Lung (tissue), 12 donors: Measurements from ENCODE around the gene IL17RD. TPM values are rescaled to one million over a fixed set of nuclear protein-coding genes. Genes with fewer than 3 reads are reported as not detected.
A peak's percentile ranks its signal among the peaks of the same experiment; 100 is the strongest.

Experiments used
- ATAC-seq: fragments of 200-7000 bp; cut with Tn5 transposase; one replicate; pipeline ENCODE4 v1.9.1; 2020; ENCODE audit warnings: moderate number of reproducible peaks; ENCODE audit not compliant: insufficient read depth, low FRiP score
- DNase-seq, 3 donors: peaks; one replicate each; pipeline ENCODE4 v3.0.0-alpha.2; 2013 to 2017
- H3K27ac ChIP-seq, 2 donors: one replicate each; pipeline ENCODE4 v1.5.1; 2013; ENCODE audit warnings: mild to moderate bottlenecking in 2 of 2, moderate library complexity in 2 of 2, control low read depth in 1 of 2, inconsistent platforms in 1 of 2, low read depth in 1 of 2, low read length in 1 of 2
- H3K27me3 ChIP-seq, 3 donors: one replicate each; pipeline ENCODE4 v1.5.1; 2013; ENCODE audit warnings: low read length in 2 of 3; ENCODE audit not compliant: control insufficient read depth in 3 of 3, insufficient read depth in 3 of 3
- H3K36me3 ChIP-seq, 4 donors: one replicate each; pipeline ENCODE4 v1.5.1; 2013; ENCODE audit warnings: low read length in 4 of 4, mild to moderate bottlenecking in 1 of 4, moderate library complexity in 1 of 4; ENCODE audit not compliant: control insufficient read depth in 4 of 4, insufficient read depth in 4 of 4
- H3K4me1 ChIP-seq, 5 donors: one replicate each; pipeline ENCODE4 v1.5.1; 2013; ENCODE audit warnings: low read length in 5 of 5, mild to moderate bottlenecking in 2 of 5, moderate library complexity in 1 of 5; ENCODE audit not compliant: control insufficient read depth in 5 of 5, insufficient read depth in 5 of 5
- H3K4me3 ChIP-seq: one replicate; pipeline ENCODE4 v1.5.1; 2013; ENCODE audit warnings: mild to moderate bottlenecking, control low read depth, moderate library complexity
- H3K9ac ChIP-seq, 2 donors: one replicate each; pipeline ENCODE4 v1.5.1; 2013; ENCODE audit warnings: low read length in 2 of 2, control low read depth in 1 of 2; ENCODE audit not compliant: insufficient read depth in 1 of 2
- H3K9me3 ChIP-seq, 4 donors: one replicate each; pipeline ENCODE4 v1.5.1; 2013; ENCODE audit warnings: low read length in 3 of 4, mild to moderate bottlenecking in 1 of 4, moderate library complexity in 1 of 4; ENCODE audit not compliant: control insufficient read depth in 4 of 4, insufficient read depth in 3 of 4
- CTCF ChIP-seq: IDR thresholded peaks from 2 replicates; pipeline ENCODE4 v1.5.1; 2012; ENCODE audit warnings: mild to moderate bottlenecking; ENCODE audit errors: control extremely low read depth, extremely low read depth
- WGBS, 2 donors: extraction: QIAGEN DNeasy Blood & Tissue Kit; methylation state at CpG; one replicate each; pipeline ENCODE4 v1.1.7; 2013; 5-methylcytosine and 5-hydroxymethylcytosine counted together
- polyA plus RNA-seq, 2 donors: library from polyadenylated mRNA; stranded (reverse); fragments of 200-250 nt; gene quantifications; one replicate each; pipeline ENCODE4 v1.2.1, GENCODE V29; 2013
- total RNA-seq, 2 donors: library from RNA; depleted of rRNA in 1 of 2; stranded (reverse); fragments of >200 nt in 1 of 2; gene quantifications; one replicate each; pipeline ENCODE4 v1.2.1, GENCODE V29; 2014 to 2021
- donor health status: control.
- donor health status: control.
- donor health status: Bipolar disorder and iron deficiency.
- donor health status: healthy.
- donor health status: DM: yes; HTN: yes; CAD: no.

The IL17RD gene
- total and polyA plus RNA-seq, 4 donors = 0.22 to 4.8 (median 1.1) TPM

- DNase-seq (peak in 2 of 3 donors; percentile 14 to 65), ATAC-seq (peak; percentile 62)
- no peak for TF ChIP-seq CTCF
- H3K27ac ChIP-seq = no peak overlapping the region
- peaks cover 0 to 1% (median 0%) of the 10 kb centered on the region in 4 donors for H3K9me3 ChIP-seq
- H3K27me3 ChIP-seq = no peaks in the 10 kb centered on the region
- peaks cover 2 to 26% (median 17%) of the 10 kb centered on the region in 5 donors for H3K4me1 ChIP-seq
- 48 to 50% methylated on average over 8 of the region's 8 CpGs for WGBS, 2 donors
- no peak overlapping the region for H3K4me3 ChIP-seq
- no peaks in the 10 kb centered on the region for H3K36me3 ChIP-seq
- no peak overlapping the region for H3K9ac ChIP-seq
These were observed 117.0 kb downstream of the IL17RD start for GRCh38 chr3:57048052-57048671.

GRCh38 chr3:57046101-57046765, 118.9 kb downstream of the IL17RD start:
- TF ChIP-seq CTCF = no peak
- ATAC-seq (no peak), DNase-seq (peak in 2 of 3 donors; percentile 24 to 70)
- Histone ChIP-seq H3K9me3 (peaks cover 0 to 1% (median 0%) of the 10 kb centered on the region in 4 donors), H3K36me3 (no peaks in the 10 kb centered on the region), H3K9ac (no peak overlapping the region), H3K27me3 (no peaks in the 10 kb centered on the region), H3K27ac (no peak overlapping the region), H3K4me1 (peaks cover 2 to 26% (median 17%) of the 10 kb centered on the region in 5 donors), H3K4me3 (no peak overlapping the region)
- WGBS, 2 donors = 61 to 77% methylated on average over 7 of the region's 7 CpGs

GRCh38 chr3:57043518-57043917, 121.6 kb downstream of the IL17RD start:
- H3K27me3 ChIP-seq = no peaks in the 10 kb centered on the region
- peaks cover 0 to 1% (median 0%) of the 10 kb centered on the region in 4 donors for H3K9me3 ChIP-seq
- H3K4me3 ChIP-seq = no peak overlapping the region
- no peak overlapping the region for H3K27ac ChIP-seq
- 0% methylated on average over 1 of the region's 1 CpG for WGBS, 2 donors
- TF ChIP-seq CTCF = no peak
- H3K4me1 ChIP-seq = peaks cover 2 to 24% (median 17%) of the 10 kb centered on the region in 5 donors
- no peaks in the 10 kb centered on the region for H3K36me3 ChIP-seq
- DNase-seq (no peak), ATAC-seq (no peak)
- no peak overlapping the region for H3K9ac ChIP-seq
